Posterior vena cava (tissue), 2 donors: ENCODE data around the gene SEC22B. TPM values are rescaled to one million over a fixed set of nuclear protein-coding genes. Genes with fewer than 3 reads are reported as not detected.
"Not testable (repeated sequence)": the region's sequence is repeated elsewhere in the genome, so short reads cannot be mapped to it uniquely, and the experiment has no call there.

Experiments used
- DNase-seq: peaks from one replicate; pipeline ENCODE4 v3.0.0-alpha.2; 2020; ENCODE audit warnings: low spot score
- intact Hi-C, 2 donors: fragments of 100-400 bp; cut with DNase I; formaldehyde crosslinking; loops; one replicate each; pipeline versions ENCODE4 v1.14.1 to v1.14.2; 2022 to 2023
- total RNA-seq, 2 donors: library from RNA; stranded (reverse); fragmentation: NEBNext Ultra II Directional; extraction: Animal tissue kit (Norgen Biotek cat#: 25700); gene quantifications; one replicate each; pipeline ENCODE4 v1.2.1, GENCODE V29; 2021
- donor health status: DM: yes; HTN: yes; CAD: no.
- donor health status: DM: yes; HTN: yes; CAD: no.

SEC22B gene
- total RNA-seq, 2 donors from 2014 or later, result 30.9 to 34.9 TPM

DNA sequence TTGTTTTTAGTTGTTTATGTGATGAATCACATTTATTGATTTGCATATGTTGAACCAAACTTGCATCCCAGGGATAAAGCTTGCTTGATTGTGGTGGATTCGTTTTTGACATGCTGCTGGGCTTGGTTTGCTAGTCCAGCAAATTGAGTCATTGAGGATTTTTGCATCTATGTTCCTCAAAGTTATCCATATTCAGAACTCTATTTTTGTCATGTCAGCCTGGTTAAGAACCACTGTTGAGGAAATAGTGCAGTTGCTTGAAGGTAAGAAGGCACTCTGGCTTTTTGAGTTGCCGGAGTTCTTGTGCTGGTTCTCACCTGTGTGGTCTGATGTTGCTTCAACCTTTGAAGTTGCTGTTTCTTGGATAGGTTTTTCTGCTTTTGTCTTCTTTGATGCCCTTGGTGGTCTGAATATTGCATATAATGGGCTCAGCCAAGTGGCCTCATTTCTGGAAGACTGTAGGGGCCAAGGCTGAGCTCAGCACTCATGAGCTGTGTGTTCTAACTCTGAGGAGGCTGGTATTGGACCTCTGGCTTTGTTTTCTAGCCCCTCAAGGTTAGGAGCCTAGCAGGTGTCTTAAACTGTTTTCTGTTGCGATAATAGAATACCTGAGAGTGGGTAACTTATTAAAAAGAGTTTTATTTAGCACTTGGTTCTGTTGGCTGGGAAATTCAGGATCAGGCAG lies 26.0 kb downstream of the SEC22B start:
- intact Hi-C loops, DNase-seq: not testable (repeated sequence)

- DNase-seq, intact Hi-C loops: not testable (repeated sequence)
Observed at GRCh38 chr1:120149420-120150059, 26.8 kb downstream of the SEC22B start.

DNA sequence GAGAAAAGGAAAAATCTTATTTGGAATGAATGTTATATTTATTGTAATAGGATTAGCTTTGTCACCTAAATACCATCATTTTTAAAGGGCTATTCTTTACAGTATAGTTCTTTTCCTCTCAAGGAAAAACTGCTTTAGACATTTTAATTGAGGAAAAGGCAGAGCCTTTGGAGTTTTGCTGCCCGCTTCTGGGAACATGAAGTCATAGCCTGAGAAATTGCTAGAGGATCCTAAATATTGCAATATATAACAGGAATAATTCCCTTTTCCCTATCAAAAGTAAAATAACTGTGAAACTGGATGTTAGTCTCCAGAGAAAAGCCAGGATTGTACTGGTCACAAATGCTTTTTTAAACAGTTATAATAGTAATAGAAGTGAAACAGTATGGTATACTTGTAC lies 30.5 kb downstream of the SEC22B start:
- DNase-seq, intact Hi-C loops: not testable (repeated sequence)

DNA sequence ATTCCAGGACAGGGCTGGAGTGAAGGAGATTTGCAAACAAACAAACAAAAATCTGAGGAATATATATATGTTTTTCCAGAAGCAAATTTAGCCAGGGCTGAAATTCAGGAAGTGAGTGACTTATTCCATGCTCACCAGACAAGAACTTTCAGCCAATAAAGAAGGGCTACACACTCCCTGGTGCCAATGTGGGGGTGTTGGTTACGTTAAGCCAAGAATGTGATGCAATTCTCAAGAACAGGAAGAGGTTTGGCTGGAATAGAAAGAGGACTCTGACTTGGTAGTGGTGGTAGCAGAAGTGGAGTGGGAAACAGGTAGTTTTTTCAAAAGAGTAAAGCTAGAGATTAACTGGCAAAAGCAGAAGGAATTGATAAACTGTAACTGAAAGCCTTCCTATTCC lies 31.7 kb downstream of the SEC22B start:
- DNase-seq, intact Hi-C loops: not testable (repeated sequence)

DNA sequence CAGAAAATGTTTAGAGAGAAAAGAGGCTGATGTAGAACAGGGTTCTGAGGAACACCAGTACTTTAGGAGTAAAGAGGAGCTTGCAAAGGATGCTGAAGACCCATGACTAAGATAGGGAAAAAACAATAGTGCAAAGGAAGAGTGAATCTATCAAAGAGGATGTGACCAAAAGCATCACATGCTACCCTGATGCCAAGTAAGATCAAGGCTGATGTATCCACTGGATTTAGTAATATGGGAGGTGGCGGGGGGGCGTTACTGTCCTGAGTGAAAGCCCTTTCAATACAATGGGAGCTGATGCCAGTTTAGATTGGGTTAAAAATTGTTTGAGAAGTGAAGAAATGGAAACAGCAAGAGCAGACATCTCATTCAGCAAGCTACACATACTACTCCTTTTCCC lies 32.2 kb downstream of the SEC22B start:
- intact Hi-C loops, DNase-seq: not testable (repeated sequence)

DNA sequence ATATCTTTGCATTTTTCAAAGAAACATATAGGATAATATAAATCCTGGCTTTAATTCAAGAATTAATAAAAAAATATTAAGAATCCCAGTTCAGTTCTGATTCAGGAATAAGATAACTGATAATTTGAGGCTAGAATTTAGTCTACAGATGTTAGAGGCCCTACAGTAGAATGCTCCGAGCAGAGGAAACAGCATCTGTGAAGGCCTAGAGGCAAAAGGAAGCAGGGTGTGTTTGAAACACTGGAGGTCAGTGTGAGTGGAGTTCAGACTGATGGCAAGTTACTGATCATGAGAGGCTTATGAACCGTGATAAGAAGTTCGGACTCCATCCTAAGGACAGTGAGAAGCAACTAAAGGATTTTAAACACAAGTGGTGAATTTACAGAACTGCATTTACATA lies 33.0 kb downstream of the SEC22B start:
- intact Hi-C loops, DNase-seq: not testable (repeated sequence)

GRCh38 chr1:120142512-120143263 lies 33.6 kb downstream of the SEC22B start:
- intact Hi-C loops, DNase-seq: not testable (repeated sequence)

DNA sequence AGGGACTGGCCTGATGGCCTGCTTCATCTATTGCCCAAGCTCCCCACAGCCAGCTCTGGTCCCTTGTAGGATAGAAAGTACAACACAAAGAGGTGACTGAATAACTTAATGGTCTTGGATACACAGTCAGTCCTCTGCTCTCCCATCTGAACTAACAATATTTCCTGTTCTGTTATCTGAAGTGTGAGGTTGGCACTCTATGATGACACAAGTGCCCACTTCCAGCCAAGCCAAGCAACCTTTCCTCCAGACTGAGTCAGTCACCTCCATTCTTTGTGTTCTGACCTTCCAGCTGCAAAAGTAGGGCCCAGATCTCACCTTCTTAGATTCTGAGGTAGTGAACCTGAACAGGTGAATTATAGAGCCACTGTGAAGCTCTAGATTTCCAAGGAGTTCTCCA lies 34.5 kb downstream of the SEC22B start:
- intact Hi-C loops, DNase-seq: not testable (repeated sequence)

DNA sequence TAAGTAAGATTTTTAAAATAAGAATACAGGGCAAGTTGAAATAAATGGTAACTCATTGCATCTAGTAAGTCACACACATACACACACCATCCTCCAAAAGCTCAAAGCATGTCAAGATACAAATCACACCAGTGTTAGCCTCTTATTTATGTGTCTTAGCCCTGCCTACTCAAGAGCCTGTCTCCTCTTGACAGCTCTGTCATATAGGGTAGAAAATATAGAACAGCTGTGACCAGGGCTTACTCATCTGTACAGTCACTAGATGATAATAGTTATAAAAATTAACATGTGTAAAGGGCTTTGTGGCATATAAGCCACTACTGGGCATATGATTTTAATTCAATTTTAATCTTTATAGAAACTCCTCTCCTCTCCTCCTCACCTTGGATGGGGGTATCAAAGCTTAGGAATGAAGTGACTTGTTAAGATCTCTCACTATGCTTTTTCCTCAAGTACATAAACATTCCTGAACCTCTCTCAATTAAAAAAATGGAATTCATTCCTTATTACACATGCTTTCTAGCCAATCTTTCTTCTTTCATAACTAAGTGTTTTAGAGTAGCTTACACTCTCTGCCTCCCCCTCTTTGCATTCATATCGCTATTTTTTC lies 35.6 kb downstream of the SEC22B start:
- intact Hi-C loops, DNase-seq: not testable (repeated sequence)

DNA sequence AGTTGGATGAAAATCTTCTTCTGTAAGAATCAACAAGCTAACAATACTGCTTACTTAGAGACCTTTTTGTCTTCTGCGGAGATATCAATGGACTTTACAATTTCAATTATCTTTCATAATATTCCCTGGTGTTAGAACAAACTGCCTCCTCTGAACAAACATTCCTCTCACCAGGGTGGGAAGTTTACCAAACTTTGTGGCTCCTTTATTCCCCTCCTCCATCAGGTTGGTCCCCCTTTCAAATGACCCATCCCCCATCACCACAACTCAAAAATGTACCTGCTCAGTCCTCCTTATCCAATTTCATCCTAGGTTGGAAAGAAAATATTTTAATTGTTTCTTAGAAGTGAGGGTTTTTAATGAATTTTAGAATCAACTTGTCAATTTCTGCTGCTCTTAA lies 40.2 kb downstream of the SEC22B start:
- intact Hi-C loops, DNase-seq: not testable (repeated sequence)

DNA sequence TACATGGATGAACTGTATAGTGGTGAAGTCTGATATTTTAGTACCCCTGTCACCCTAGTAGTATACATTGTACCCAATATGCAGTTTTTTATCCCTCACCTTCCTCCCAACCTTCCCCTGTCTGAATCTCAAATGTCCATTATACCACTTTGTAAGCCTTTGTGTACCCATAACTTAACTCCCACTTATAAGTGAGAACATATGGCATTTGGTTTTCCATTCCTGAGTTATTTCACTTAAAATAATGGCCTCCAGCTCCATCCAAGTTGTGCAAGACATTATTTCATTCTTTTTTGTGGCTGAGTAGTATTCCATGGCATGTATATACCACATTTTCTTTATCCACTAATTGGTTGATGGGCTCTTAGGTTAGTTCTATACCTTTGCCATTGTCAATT lies 42.4 kb downstream of the SEC22B start:
- DNase-seq, intact Hi-C loops: not testable (repeated sequence)

- intact Hi-C loops, result no loop called here
- DNase-seq, result no peak
Observed at GRCh38 chr1:120133228-120133927, 42.9 kb downstream of the SEC22B start.

GRCh38 chr1:120132406-120132763 lies 43.9 kb downstream of the SEC22B start:
- intact Hi-C loops, DNase-seq: not testable (repeated sequence)

DNA sequence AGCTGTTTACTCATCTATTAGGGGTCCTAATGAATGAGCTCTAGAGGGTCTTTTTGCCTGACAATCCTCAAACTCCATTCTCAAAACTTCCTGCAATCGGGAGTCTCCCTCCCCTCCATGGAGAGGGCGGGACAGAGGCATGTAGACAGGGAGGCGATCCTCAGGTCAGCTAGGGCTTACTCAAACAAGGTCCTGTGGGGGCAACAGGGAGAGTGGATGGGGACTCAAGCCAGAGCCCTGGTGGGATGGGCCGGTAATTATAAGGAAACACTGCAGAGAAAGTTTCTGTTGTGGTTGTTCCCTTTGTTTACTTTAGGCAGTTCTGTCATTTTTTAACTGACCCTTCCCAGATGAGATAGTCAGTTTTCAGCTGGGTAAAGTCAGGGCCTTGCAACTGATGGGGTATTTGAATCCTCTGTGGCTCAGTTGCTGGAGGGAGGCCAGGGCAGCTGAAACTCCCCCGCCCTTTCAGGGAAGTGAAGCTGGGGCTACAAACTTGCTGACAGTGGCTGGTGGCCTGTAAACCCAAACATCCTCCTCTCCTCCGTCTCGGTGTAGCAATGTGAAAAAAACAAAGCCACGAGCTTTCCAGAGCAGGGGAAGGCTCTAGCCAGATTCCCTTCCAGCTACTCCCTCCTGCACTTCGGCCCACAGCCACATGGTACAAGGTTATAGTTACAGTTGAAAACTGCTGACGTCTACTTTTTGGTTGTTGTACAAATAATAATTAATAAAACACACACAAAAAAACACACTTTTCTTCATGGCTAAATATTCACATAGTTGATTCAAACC lies 44.5 kb downstream of the SEC22B start:
- intact Hi-C loops, result not testable (repeated sequence)
- DNase-seq, result peak; percentile 87

GRCh38 chr1:120127921-120128320 lies 48.4 kb downstream of the SEC22B start:
- intact Hi-C loops, DNase-seq: not testable (repeated sequence)

- intact Hi-C loops, DNase-seq: not testable (repeated sequence)
Observed at GRCh38 chr1:120126216-120126615, 50.1 kb downstream of the SEC22B start.

DNA sequence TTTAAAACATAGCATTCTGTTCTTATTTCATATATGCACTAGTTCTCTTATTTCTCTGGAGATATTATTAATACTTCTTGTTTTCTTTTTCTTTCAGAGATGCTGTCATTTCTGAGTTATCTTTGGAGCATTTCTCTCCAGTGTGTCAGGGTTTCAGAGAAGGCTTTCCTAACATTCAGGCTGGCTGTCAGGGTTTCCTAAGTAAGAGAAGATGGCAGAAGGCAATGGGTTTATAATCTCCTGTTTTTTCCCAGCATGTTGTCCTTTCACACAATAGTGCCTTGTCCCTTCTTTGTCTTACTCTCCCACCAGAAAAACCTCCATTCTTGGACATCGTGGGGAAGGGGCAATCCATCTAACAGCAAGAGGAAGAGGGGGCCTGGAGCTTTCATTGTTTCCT lies 51.7 kb downstream of the SEC22B start:
- intact Hi-C loops, DNase-seq: not testable (repeated sequence)

DNA sequence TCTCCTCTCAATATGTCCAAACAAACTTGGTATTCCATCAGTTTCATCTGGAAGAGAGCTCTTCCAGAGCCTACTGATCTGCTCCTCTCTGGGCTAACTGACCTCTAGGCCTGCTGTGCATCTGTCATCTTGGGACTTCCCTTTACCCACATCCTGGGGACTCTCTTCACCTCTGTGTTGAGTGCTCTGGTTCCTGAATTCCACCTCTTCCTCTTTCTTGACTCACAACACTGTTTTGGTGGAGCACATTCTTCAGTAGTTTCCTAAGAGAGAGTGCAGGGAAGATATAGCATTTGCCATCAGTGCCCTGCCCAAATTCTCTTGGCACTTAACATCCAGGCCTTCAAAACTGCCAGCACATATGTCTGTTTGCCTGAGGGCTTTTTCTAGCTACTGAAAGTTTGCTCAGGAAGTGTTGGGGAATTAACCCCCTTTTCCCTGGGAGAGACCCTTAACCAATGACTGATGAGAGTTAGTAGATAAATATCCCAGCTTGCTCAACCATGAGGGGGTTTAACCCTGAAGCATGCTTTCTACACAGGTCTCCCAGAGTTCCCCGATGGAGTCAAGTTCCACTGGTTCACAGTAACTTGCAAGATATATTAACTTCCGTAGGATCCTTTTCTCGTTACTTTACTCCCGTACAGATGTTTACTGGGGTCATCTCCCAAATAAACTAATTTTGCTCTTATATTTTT lies 52.4 kb downstream of the SEC22B start:
- DNase-seq, intact Hi-C loops: not testable (repeated sequence)
